HepG2 (cell line): Measurements from ENCODE around the gene TGIF1. TPM values are rescaled to one million over a fixed set of nuclear protein-coding genes. Genes with fewer than 3 reads are reported as not detected.

Experiments used
- BORCS8-MEF2B ChIP-seq: sonication (generic); formaldehyde crosslinking; IDR thresholded peaks from 2 replicates; pipeline ENCODE4 v1.8.0; 2022; ENCODE audit warnings: mild to moderate bottlenecking, missing genetic modification reagents
- CREB1 ChIP-seq, 2 experiments: fragments of 450-650 bp in 1 of 2; IDR thresholded peaks; 2 replicates each; pipeline ENCODE4 v1.6.1; 2016 to 2017; ENCODE audit warnings: control low read depth in 1 of 2, mild to moderate bottlenecking in 1 of 2, missing compliant biosample characterization in 1 of 2, missing genetic modification characterization in 1 of 2
- E2F1 ChIP-seq: sonication (generic); formaldehyde crosslinking; IDR thresholded peaks from 2 replicates; pipeline ENCODE4 v1.5.0; 2020; ENCODE audit warnings: missing genetic modification reagents
- FOXA3 ChIP-seq: IDR thresholded peaks from 2 replicates; pipeline ENCODE4 v1.6.1; 2016; ENCODE audit warnings: missing genetic modification reagents, missing compliant biosample characterization
- GPN1 ChIP-seq: sonication (generic); formaldehyde crosslinking; IDR thresholded peaks from 2 replicates; pipeline ENCODE4 v1.5.1; 2020; ENCODE audit warnings: missing genetic modification reagents, borderline replicate concordance
- HNF4A ChIP-seq: sonication (generic); formaldehyde crosslinking; IDR thresholded peaks from 2 replicates; pipeline ENCODE4 v1.4.0; 2020; ENCODE audit warnings: missing genetic modification reagents
- MBNL3 ChIP-seq: fragments of 250-450 bp; sonication (Bioruptor Pico); conservative IDR thresholded peaks from 2 replicates; pipeline ENCODE4 v1.8.0; 2022; ENCODE audit warnings: mild to moderate bottlenecking, inconsistent platforms
- MLLT10 ChIP-seq: sonication (generic); formaldehyde crosslinking; IDR thresholded peaks from 2 replicates; pipeline ENCODE4 v1.4.0; 2020; ENCODE audit warnings: missing genetic modification reagents
- NONO ChIP-seq, 2 experiments: fragments of 450-650 bp in 1 of 2; sonication (generic) in 1 of 2; formaldehyde crosslinking in 1 of 2; IDR thresholded peaks in 1 of 2; conservative IDR thresholded peaks in 1 of 2; 2 replicates each; pipeline versions ENCODE4 v1.6.1 to v1.8.0; 2017 to 2022; ENCODE audit warnings: mild to moderate bottlenecking in 1 of 2, missing genetic modification reagents in 1 of 2, moderate library complexity in 1 of 2
- PLRG1 ChIP-seq: fragments of 450-650 bp; conservative IDR thresholded peaks from 2 replicates; pipeline ENCODE4 v1.6.1; 2016
- POLR2G ChIP-seq: fragments of 200-400 bp; formaldehyde crosslinking; IDR thresholded peaks from 2 replicates; pipeline ENCODE4 v1.6.1; 2018; ENCODE audit warnings: mild to moderate bottlenecking, low read depth, low read length, moderate library complexity
- SAP130 ChIP-seq: IDR thresholded peaks from 2 replicates; pipeline ENCODE4 v1.6.1; 2016; ENCODE audit warnings: low read depth
- SMYD3 ChIP-seq: sonication (generic); formaldehyde crosslinking; IDR thresholded peaks from 2 replicates; pipeline ENCODE4 v1.8.1; 2023; ENCODE audit warnings: mild to moderate bottlenecking, missing genetic modification reagents
- SP1 ChIP-seq, 2 experiments: fragments of 450-650 bp in 1 of 2; sonication (generic) in 1 of 2; formaldehyde crosslinking in 1 of 2; IDR thresholded peaks; 2 replicates each; pipeline versions ENCODE4 v1.4.0 to v1.6.1; 2016 to 2020; ENCODE audit warnings: missing genetic modification reagents in 1 of 2
- SRSF9 ChIP-seq: fragments of 200-400 bp; formaldehyde crosslinking; IDR thresholded peaks from 2 replicates; pipeline ENCODE4 v1.6.1; 2018; ENCODE audit warnings: borderline replicate concordance, mild to moderate bottlenecking, low read depth, low read length; ENCODE audit not compliant: insufficient read depth, poor library complexity, severe bottlenecking
- TRIM24 ChIP-seq: sonication (generic); formaldehyde crosslinking; IDR thresholded peaks from 2 replicates; pipeline ENCODE4 v1.8.0; 2022; ENCODE audit warnings: mild to moderate bottlenecking, missing genetic modification reagents
- U2AF1 ChIP-seq: fragments of 200-400 bp; formaldehyde crosslinking; optimal IDR thresholded peaks from 2 replicates; pipeline ENCODE3; 2017; ENCODE audit warnings: mild to moderate bottlenecking, low read depth, low read length
- ZBTB3 ChIP-seq: sonication (generic); formaldehyde crosslinking; IDR thresholded peaks from 2 replicates; pipeline ENCODE4 v1.4.0; 2020; ENCODE audit warnings: low read depth, mild to moderate bottlenecking, moderate library complexity, missing genetic modification reagents, borderline replicate concordance
- ZFP36L1 ChIP-seq: sonication (generic); formaldehyde crosslinking; IDR thresholded peaks from 2 replicates; pipeline ENCODE4 v1.8.0; 2022; ENCODE audit warnings: mild to moderate bottlenecking, missing genetic modification reagents, moderate library complexity
- ZNF3 ChIP-seq: IDR thresholded peaks from 2 replicates; pipeline ENCODE4 v1.7.0; 2017; ENCODE audit warnings: inconsistent platforms
- ZNF615 ChIP-seq: sonication (generic); formaldehyde crosslinking; IDR thresholded peaks from 2 replicates; pipeline ENCODE4 v1.5.0; 2020; ENCODE audit warnings: mild to moderate bottlenecking, missing genetic modification reagents, borderline replicate concordance
- ZNF644 ChIP-seq: IDR thresholded peaks from 2 replicates; pipeline ENCODE4 v1.6.1; 2016; ENCODE audit warnings: low read depth
- ZSCAN9 ChIP-seq: IDR thresholded peaks from 2 replicates; pipeline ENCODE4 v1.6.1; 2016; ENCODE audit warnings: borderline replicate concordance
- polyA plus RNA-seq, 8 experiments: library from polyadenylated mRNA; depleted of rRNA in 3 of 8; stranded (reverse) in 7 of 8; unstranded in 1 of 8; fragments of >200 nt; fragmentation: Illumina TruSeq in 4 of 8; extraction: Trizol in 4 of 8; gene quantifications; 2 replicates each; pipeline versions ENCODE4 v1.2.1 to v1.2.3, GENCODE V29; 2011 to 2016; ENCODE audit warnings: low read depth in 4 of 8, missing spikeins in 1 of 8, mixed read lengths in 1 of 8; ENCODE audit not compliant: insufficient read depth in 1 of 8
- total RNA-seq, 5 experiments: library from RNA; depleted of rRNA; stranded (reverse); fragments of >200 nt; fragmentation: Illumina TruSeq; extraction: Trizol; gene quantifications; 2 replicates each; pipeline ENCODE4 v1.2.3, GENCODE V29; 2016; ENCODE audit warnings: low read depth in 1 of 5
- TF ChIP-seq, protein P1 (sequence below): IDR thresholded peaks from 2 replicates; pipeline ENCODE4 v1.6.1; 2016; ENCODE audit warnings: missing genetic modification reagents, missing compliant biosample characterization

Gene TGIF1
- total and polyA plus RNA-seq, 2 of the 13 experiments (the other 11 are each of a cell fraction or from before 2014, with no cell fraction given) = 50.0 to 76.1 TPM

- TF ChIP-seq ZNF644 (CRISPR knock-in tag) (no peak), ZSCAN9 (CRISPR knock-in tag) (no peak), ZBTB3 (CRISPR knock-in tag) (no peak), BORCS8-MEF2B (CRISPR knock-in tag) (no peak), TRIM24 (CRISPR knock-in tag) (no peak), MLLT10 (CRISPR knock-in tag) (no peak), ZNF3 (CRISPR knock-in tag) (peak; percentile 59; the same call in 1 of the 2 replicates), FOXA3 (CRISPR knock-in tag) (0 out of 2 replicates have a peak, but pooled peaks have one; percentile 10), MBNL3 (CRISPR knock-in tag) (no peak), SP1 (IDR thresholded peaks at IDR 0.05) (no peak), SP1 (CRISPR knock-in tag; IDR thresholded peaks at IDR 0.05) (no peak), SAP130 (CRISPR knock-in tag) (peak; percentile 97), SMYD3 (no peak), SRSF9 (no peak), ZNF615 (CRISPR knock-in tag) (no peak), U2AF1 (no peak), POLR2G (peak; percentile 66), NONO (IDR thresholded peaks at IDR 0.05) (no peak), NONO (CRISPR knock-in tag; conservative IDR thresholded peaks at IDR 0.05) (0 out of 2 replicates have a peak, but pooled peaks have one; percentile 27), GPN1 (CRISPR knock-in tag) (no peak), CREB1 (IDR thresholded peaks at IDR 0.05) (no peak), CREB1 (CRISPR knock-in tag; IDR thresholded peaks at IDR 0.05) (peak; percentile 48; the same call in 1 of the 2 replicates), HNF4A (CRISPR knock-in tag) (peak; percentile 78), E2F1 (CRISPR knock-in tag) (no peak), ZFP36L1 (CRISPR knock-in tag) (no peak), PLRG1 (no peak)
- TF ChIP-seq, protein P1, sequence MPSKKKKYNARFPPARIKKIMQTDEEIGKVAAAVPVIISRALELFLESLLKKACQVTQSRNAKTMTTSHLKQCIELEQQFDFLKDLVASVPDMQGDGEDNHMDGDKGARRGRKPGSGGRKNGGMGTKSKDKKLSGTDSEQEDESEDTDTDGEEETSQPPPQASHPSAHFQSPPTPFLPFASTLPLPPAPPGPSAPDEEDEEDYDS (CRISPR knock-in tag) = peak; percentile 58
These were observed 3.8 kb downstream of the TGIF1 start (continued) for GRCh38 chr18:3453540-3454364.
